SK-N-DZ (cell line): ENCODE data around the gene TM4SF5.
A peak's percentile ranks its signal among the peaks of the same experiment; 100 is the strongest.

ENCODE experiments used
- DNase-seq: peaks from one replicate; pipeline ENCODE4 v3.0.0-alpha.2; 2015; ENCODE audit warnings: low spot score

The TM4SF5 gene

DNA sequence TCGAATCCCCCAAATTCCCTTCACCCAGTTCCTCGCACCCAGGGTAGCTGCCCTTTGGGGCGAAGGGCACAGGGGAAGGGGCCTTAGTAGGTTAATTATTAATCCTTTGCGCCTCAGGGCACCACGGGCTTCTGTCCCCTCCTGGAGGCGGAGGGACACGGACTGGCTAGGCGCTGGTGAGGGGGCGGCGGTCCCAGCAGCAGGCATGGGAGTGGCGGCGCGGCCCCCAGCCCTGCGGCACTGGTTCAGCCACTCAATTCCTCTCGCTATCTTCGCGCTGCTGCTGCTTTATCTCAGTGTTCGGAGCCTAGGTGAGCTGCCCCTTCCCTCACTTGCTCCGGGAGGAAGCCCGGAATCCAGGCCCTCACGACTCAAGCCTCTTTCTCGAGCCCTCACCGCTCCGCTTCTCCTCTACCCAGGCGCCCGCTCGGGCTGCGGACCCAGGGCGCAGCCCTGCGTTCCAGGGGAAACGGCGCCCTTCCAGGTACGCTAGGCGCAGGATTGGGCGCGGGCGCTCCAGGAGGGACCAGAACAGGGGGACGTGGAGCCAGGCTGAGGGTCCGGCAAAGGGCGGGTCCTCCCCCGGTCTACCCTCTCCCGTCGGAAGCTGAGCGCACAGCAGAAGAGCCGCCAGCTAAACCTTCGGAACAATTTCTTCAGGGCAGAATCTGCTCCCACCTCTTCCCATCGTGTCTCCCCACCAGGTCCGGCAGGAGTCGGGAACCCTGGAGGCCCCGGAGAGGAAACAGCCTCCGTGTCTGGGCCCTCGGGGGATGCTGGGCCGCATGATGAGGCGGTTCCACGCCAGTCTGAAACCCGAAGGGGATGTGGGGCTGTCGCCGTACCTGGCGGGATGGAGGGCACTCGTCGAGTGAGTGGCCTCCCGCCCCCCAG, 17.4 kb downstream of the TM4SF5 start, which contains the start of gene GLTPD2:
TSS of gene GLTPD2 (plus strand) at position 158 of the 894 bp plus-strand sequence. CDS start at position 206, 48 bp downstream.
- peak; percentile 28 for DNase-seq

GRCh38 chr17:4789701-4789950, 17.9 kb downstream of the TM4SF5 start:
- DNase-seq, result no peak

DNA sequence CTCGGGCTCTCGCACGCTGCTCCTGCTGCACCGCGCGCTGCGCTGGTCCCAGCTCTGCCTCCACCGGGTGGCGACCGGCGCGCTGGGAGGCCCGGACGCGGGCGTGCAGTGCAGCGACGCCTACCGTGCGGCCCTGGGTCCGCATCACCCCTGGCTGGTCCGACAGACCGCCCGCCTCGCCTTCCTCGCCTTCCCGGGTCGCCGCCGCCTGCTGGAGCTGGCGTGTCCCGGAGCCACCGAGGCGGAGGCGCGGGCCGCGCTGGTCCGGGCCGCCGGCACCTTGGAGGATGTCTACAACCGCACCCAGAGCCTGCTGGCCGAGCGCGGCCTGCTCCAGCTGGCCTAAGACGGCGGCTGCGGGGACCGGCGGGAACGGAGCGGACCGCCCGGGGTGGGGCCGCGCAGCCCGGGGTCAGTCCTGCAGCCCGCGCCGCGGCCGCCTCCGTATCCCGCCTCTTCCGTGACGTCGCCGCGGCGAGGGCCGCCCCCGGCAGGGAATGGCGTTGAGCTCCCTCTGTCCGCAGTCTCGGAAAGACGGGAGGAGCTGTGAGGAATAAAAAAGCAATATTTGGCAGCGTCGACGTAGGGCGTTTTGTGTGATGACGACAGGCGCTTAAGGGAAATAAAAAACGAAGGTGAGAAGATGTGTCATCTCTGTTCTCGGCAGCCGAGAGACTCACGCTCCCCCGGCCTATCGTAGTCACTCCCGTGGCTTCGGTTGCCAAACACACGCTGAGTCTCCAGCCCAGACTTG, 18.4 kb downstream of the TM4SF5 start:
- DNase-seq, result peak; percentile 88

DNA sequence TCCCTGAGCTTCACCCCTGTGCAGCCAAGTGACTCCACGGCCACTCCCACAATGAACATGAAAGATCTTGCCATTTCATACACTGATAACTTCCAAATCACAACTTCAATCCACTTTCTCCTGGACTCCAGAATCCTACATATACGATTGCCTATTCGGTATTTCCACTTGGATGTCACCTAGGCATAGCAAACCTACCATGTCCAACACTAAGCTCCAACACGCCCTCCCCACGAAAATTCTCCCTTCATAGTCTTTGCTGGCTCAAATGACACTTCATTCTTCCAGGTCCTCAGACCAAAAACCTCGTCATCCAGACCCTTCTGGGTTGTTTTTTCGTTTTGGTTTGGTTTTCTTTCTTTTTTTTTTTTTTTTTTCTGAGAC, 19.0 kb downstream of the TM4SF5 start:
- no peak for DNase-seq

DNA sequence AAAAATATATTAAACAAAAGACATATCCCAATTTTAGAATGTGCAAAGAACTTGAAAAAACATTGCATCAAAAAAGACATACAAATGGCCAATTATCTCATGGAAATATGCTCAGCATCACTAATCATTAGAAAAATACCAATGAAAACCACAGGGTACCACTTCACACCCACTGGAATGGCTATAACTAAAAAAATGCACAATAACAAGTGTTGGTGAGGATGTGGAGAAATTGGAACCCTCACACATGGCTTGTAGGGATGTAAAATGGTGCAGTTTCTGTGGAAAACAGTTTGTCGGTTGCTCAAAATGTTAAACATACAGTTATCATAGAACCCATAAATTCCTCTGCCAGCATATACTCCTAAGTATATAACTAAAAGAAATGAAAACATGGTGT, 23.5 kb downstream of the TM4SF5 start:
- DNase-seq, result no peak

DNA sequence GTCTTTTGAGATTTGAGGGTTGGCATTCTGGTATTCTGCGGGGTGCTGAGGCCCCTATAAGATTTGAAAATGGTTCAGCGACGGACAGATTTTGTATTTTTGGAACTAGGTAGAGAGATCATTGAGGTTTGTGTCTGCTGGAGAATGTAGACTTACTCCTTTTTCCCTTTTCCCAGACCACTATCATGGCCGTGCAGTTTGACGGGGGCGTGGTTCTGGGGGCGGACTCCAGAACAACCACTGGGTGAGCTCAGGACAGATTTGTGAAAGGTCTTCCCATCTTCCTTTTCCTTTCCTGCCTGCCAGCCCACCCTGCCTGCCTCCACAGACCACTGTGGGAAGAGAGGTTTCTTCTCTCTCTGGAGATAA, 24.9 kb downstream of the TM4SF5 start:
- DNase-seq, result peak; percentile 33

DNA sequence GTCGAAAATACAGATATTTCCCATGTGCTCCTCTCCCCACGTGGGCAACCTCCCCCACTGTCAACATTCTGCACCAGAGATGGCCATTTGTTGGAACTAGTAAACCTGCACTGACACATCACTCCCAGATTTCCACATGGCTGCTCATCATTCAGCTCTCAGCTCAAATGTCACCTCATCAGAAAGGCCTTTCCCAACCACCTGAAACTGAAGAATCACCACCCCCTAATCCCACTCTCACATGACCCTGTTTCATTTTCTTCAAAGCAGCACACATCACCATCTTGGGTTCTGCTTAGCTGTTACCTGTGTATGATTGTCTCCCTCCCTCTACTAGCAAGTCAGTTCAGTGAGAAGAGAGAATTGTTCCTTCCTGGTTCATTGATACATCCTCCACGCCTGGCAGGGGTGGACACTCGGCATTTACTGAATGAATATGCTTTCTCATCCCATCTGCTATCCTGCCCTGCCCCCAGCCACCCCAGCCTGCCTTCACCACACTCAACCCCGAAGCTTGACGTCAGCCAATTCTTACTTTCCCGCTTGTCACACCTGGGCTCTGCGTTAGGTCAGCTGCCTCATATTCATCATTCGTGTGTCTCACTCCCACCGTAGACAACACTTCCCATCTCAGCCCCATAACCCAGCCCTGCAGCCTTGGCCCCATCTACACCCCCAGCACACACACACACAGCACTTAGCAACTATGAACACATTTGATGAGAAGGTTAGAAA, 28.9 kb downstream of the TM4SF5 start:
- DNase-seq, result no peak

DNA sequence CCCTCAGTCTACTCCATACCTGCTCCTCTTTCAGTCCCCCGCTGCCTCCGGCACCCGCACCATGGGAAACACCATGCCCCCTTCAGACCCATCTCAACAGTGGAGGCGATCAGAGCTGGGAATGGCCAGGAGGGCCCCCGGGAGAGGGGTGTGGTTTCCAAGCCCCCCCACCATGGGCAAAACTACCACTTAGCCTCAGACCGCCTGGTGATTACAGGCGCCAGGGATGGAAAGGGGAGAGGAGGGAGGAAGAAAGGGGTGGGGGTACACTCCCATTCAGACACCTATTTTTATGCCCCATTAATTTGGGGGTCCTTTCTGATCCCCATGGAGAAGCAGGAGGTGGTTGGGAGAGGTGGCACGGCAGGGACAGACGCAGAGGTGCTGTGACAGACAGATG, 30.5 kb downstream of the TM4SF5 start, which contains the start of gene C17orf114:
TSS of gene C17orf114 (minus strand) at position 101 of the 400 bp plus-strand sequence.
- DNase-seq, result no peak

GRCh38 chr17:4806456-4806776, 34.7 kb downstream of the TM4SF5 start:
- no peak for DNase-seq

- DNase-seq, result peak; percentile 84
These were observed 35.3 kb downstream of the TM4SF5 start, which contains the start of gene PLD2 for GRCh38 chr17:4806777-4807604. PLD2 (plus strand) TSS chr17:4807152; CDS start chr17:4807773, 621 bp downstream.

- no peak for DNase-seq
These were observed 36.1 kb downstream of the TM4SF5 start for GRCh38 chr17:4807605-4808377.

DNA sequence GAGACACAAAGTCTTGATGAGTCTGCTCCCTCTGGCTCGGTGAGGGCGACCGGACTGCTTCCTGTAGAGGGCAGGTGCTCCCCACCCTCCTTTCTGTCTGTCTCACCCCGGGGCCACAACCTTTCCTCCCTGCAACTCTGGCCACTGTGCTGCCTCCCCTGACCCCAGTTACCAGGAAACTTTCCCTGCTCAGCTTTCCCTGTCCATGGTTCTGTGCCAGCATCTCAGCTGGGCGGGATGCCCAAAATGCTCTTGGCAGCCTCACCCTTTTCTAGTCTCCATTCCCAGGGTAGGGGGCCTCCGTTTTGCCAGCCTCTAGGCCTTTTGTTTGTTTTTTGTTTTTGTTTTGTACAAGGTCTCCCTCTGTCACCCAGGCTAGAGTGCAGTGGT, 36.7 kb downstream of the TM4SF5 start:
- no peak for DNase-seq

GRCh38 chr17:4810696-4811290, 39.1 kb downstream of the TM4SF5 start:
- DNase-seq, result no peak

- DNase-seq, result no peak
These were observed 39.8 kb downstream of the TM4SF5 start for GRCh38 chr17:4811471-4811870.

DNA sequence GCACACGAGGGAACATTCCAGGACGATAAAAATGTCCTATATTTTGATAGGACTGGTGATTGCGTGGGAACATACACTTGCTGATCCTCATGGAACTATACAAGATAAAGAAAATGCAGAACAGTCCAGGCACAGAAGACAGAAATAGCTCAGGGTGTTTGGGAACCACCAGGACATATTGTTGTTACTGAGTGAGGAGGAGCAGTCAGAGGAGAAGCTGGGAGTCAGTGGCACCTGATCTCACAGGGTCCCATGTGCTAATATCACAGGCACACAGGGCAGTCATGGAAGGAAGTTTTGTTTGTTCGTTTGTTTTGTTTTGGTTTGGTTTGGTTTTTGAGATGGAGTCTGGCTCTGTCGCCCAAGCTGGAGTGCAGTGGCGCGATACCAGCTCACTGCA, 41.0 kb downstream of the TM4SF5 start:
- no peak for DNase-seq

- no peak for DNase-seq
These were observed 43.5 kb downstream of the TM4SF5 start for GRCh38 chr17:4815043-4815675.

DNA sequence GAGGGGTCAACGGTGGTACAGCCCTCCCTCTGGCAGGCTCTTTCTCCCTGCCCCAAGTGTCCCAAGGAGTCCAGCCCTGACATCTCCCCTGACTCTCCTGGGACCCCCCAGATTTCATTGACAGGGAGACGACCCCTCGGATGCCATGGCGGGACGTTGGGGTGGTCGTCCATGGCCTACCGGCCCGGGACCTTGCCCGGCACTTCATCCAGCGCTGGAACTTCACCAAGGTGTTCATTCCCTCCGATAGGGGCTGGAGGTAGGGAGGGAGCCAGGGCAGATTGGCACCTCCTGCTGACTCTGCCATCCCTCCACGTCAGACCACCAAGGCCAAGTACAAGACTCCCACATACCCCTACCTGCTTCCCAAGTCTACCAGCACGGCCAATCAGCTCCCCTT, 45.1 kb downstream of the TM4SF5 start:
- DNase-seq, result no peak

DNA sequence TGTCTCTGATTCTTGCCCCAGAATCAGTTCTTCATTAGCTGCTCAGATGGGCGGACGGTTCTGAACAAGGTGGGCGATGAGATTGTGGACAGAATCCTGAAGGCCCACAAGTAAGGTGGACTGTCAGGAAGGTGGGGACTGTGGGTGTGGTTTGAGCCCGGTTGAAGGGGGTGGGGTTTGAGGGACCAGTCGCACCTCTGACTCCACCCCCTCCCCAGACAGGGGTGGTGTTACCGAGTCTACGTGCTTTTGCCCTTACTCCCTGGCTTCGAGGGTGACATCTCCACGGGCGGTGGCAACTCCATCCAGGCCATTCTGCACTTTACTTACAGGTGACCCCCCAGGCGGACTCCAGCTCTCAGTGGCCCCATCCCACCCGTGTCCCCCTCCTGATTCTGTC, 46.6 kb downstream of the TM4SF5 start:
- peak; percentile 40 for DNase-seq

DNA sequence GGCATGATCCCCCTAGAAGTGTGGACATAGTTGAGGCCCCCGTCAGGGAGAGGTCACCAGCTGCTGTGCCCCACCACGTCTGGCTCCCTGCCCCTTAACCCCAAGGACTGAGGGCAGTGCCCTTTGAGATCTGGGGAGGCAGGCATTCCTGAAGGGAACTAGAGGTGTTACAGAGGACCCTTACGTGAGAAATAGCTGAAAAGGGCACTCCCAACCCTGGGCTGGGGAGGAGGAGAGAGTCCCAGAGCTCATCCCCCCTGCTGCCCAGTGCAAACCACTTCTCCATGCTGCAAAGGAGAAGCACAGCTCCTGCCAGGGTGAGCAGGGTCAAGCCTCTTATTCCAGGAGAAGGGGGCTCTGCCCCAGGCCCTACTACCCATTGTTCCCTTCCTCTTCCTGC, 51.1 kb downstream of the TM4SF5 start:
- no peak for DNase-seq
